SK-N-SH (cell line): ENCODE results near the gene USP15. TPM values are rescaled to one million over a fixed set of nuclear protein-coding genes. Genes with fewer than 3 reads are reported as not detected.

Experiments used
- CTCF ChIA-PET: fragments of 300-600, 350-600 bp; formaldehyde crosslinking; extraction: SDS; loops from one replicate; lab custom pipeline; 2021; lab: Yijun Ruan, JAX
- POLR2A ChIA-PET: fragments of 350-600 bp; sonication (Branson Sonifier 250); formaldehyde crosslinking; extraction: SDS; loops from one replicate; lab custom pipeline; 2020; ENCODE audit warnings: antibody characterized with exemption, inconsistent platforms; lab: Yijun Ruan, JAX
- DNase-seq: peaks from one replicate; pipeline ENCODE4 v3.0.0; 2012
- H2AFZ ChIP-seq: fragments of 200-600 bp; sonication (generic); 2 replicates; pipeline ENCODE4 v1.8.1; 2016; ENCODE audit warnings: antibody characterized with exemption, mild to moderate bottlenecking, low read depth
- H3F3A ChIP-seq: fragments of 200-600 bp; sonication (generic); replicated peaks from 2 replicates; pipeline ENCODE3; 2016; ENCODE audit warnings: antibody characterized with exemption, mild to moderate bottlenecking; ENCODE audit not compliant: insufficient read depth
- H3K27ac ChIP-seq, 2 experiments: fragments of 200-500 bp in 1 of 2; fragments of 200-600 bp in 1 of 2; sonication (Bioruptor generic) in 1 of 2; sonication (generic), shearing (Covaris generic) in 1 of 2; 2 replicates each; pipeline versions ENCODE4 v1.5.1 to v1.6.1; 2014 to 2016; ENCODE audit warnings: low read depth in 2 of 2, inconsistent platforms in 1 of 2, low read length in 1 of 2, mild to moderate bottlenecking in 1 of 2, mixed read lengths in 1 of 2
- H3K27me3 ChIP-seq: fragments of 200-600 bp; sonication (generic), shearing (Covaris generic); 2 replicates; pipeline ENCODE4 v1.6.1; 2016; ENCODE audit warnings: mixed run types; ENCODE audit not compliant: insufficient read depth
- H3K36me3 ChIP-seq, 2 experiments: fragments of 200-500 bp in 1 of 2; fragments of 200-600 bp in 1 of 2; sonication (Bioruptor generic) in 1 of 2; sonication (generic) in 1 of 2; replicated peaks in 1 of 2; 2 replicates each; pipeline versions ENCODE3 to v1.5.1; 2014 to 2016; ENCODE audit warnings: low read length in 1 of 2, mild to moderate bottlenecking in 1 of 2; ENCODE audit not compliant: insufficient read depth in 2 of 2, control insufficient read depth in 1 of 2
- H3K4me1 ChIP-seq, 2 experiments: fragments of 200-500 bp in 1 of 2; fragments of 200-600 bp in 1 of 2; sonication (Bioruptor generic) in 1 of 2; sonication (generic), shearing (Covaris generic) in 1 of 2; 2 replicates each; pipeline versions ENCODE4 v1.5.1 to v1.6.1; 2014 to 2016; ENCODE audit warnings: low read depth in 1 of 2, low read length in 1 of 2, mixed run types in 1 of 2; ENCODE audit not compliant: insufficient read depth in 2 of 2, control insufficient read depth in 1 of 2
- H3K4me2 ChIP-seq: fragments of 200-600 bp; sonication (generic), shearing (Covaris generic); 2 replicates; pipeline ENCODE4 v1.6.1; 2017; ENCODE audit warnings: mixed run types
- H3K4me3 ChIP-seq, 2 experiments: fragments of 200-500 bp in 1 of 2; fragments of 200-600 bp in 1 of 2; sonication (Bioruptor generic) in 1 of 2; sonication (generic), shearing (Covaris generic) in 1 of 2; 2 replicates each; pipeline versions ENCODE4 v1.5.1 to v1.8.1; 2014 to 2016; ENCODE audit warnings: low read depth in 2 of 2, inconsistent platforms in 1 of 2, low read length in 1 of 2, mild to moderate bottlenecking in 1 of 2, mixed read lengths in 1 of 2, moderate library complexity in 1 of 2
- H3K79me2 ChIP-seq: fragments of 200-600 bp; sonication (generic); 2 replicates; pipeline ENCODE4 v1.8.1; 2017; ENCODE audit warnings: mild to moderate bottlenecking; ENCODE audit not compliant: insufficient read depth
- H3K9ac ChIP-seq: fragments of 200-600 bp; sonication (generic); 2 replicates; pipeline ENCODE4 v1.6.1; 2017; ENCODE audit warnings: mixed run types
- H3K9me2 ChIP-seq: fragments of 200-600 bp; sonication (generic); 2 replicates; pipeline ENCODE4 v1.6.1; 2017; ENCODE audit warnings: mixed run types
- H3K9me3 ChIP-seq: fragments of 200-600 bp; sonication (generic); 2 replicates; pipeline ENCODE4 v1.6.1; 2017; ENCODE audit warnings: mixed run types, mild to moderate bottlenecking, moderate library complexity
- H4K20me1 ChIP-seq: fragments of 200-600 bp; sonication (generic); 2 replicates; pipeline ENCODE4 v1.6.1; 2017; ENCODE audit warnings: mild to moderate bottlenecking, mixed run types; ENCODE audit not compliant: insufficient read depth
- CHD2 ChIP-seq: fragments of 150-350 bp; IDR thresholded peaks from 2 replicates; pipeline ENCODE4 v1.6.1; 2018; ENCODE audit warnings: low read length; ENCODE audit not compliant: partially characterized antibody
- FOSL2 ChIP-seq: IDR thresholded peaks from 2 replicates; pipeline ENCODE4 v1.4.0; 2012; ENCODE audit warnings: low read depth, mild to moderate bottlenecking, moderate library complexity, borderline replicate concordance
- FOXM1 ChIP-seq: IDR thresholded peaks from 2 replicates; pipeline ENCODE4 v1.4.0; 2012; ENCODE audit warnings: low read depth, mild to moderate bottlenecking
- GABPA ChIP-seq: IDR thresholded peaks from 2 replicates; pipeline ENCODE4 v1.4.0; 2012; ENCODE audit warnings: low read depth, mild to moderate bottlenecking
- GATA2 ChIP-seq: sonication (generic); formaldehyde crosslinking; IDR thresholded peaks from 2 replicates; pipeline ENCODE4 v1.5.0; 2020; ENCODE audit warnings: mild to moderate bottlenecking, missing genetic modification reagents
- IRF3 ChIP-seq: fragments of 150-350 bp; IDR thresholded peaks from 2 replicates; pipeline ENCODE4 v1.6.1; 2016; ENCODE audit warnings: mild to moderate bottlenecking, low read depth, low read length
- JUND ChIP-seq: IDR thresholded peaks from 2 replicates; pipeline ENCODE4 v1.4.0; 2012
- MAX ChIP-seq: IDR thresholded peaks from 2 replicates; pipeline ENCODE4 v1.4.0; 2012; ENCODE audit warnings: low read depth
- MEF2A ChIP-seq: IDR thresholded peaks from 2 replicates; pipeline ENCODE4 v1.4.0; 2012; ENCODE audit warnings: low read depth, borderline replicate concordance
- NFIC ChIP-seq: IDR thresholded peaks from 2 replicates; pipeline ENCODE4 v1.4.0; 2012; ENCODE audit warnings: borderline replicate concordance
- PBX3 ChIP-seq: IDR thresholded peaks from 2 replicates; pipeline ENCODE4; 2012
- RAD21 ChIP-seq: IDR thresholded peaks from 2 replicates; pipeline ENCODE4 v1.6.1; 2012; ENCODE audit warnings: mild to moderate bottlenecking, low read length
- REST ChIP-seq: IDR thresholded peaks from 2 replicates; pipeline ENCODE4 v1.6.1; 2012; ENCODE audit warnings: mild to moderate bottlenecking, low read depth, low read length, moderate library complexity
- RFX5 ChIP-seq: IDR thresholded peaks from 2 replicates; pipeline ENCODE4 v1.6.1; 2012; ENCODE audit warnings: mild to moderate bottlenecking, improper control_type of control experiment, low read length
- RXRA ChIP-seq: IDR thresholded peaks from 2 replicates; pipeline ENCODE4 v1.4.0; 2012; ENCODE audit warnings: low read depth, mild to moderate bottlenecking, borderline replicate concordance
- TAF1 ChIP-seq: IDR thresholded peaks from 2 replicates; pipeline ENCODE4 v1.6.1; 2012; ENCODE audit warnings: low read depth, mild to moderate bottlenecking, low read length, moderate library complexity, borderline replicate concordance
- TCF12 ChIP-seq: IDR thresholded peaks from 2 replicates; pipeline ENCODE4 v1.4.0; 2012
- TEAD4 ChIP-seq: IDR thresholded peaks from 2 replicates; pipeline ENCODE4 v1.4.0; 2012; ENCODE audit warnings: mild to moderate bottlenecking, borderline replicate concordance; ENCODE audit not compliant: insufficient read depth
- USF2 ChIP-seq: fragments of 150-350 bp; IDR thresholded peaks from 2 replicates; pipeline ENCODE4 v1.6.1; 2017; ENCODE audit warnings: antibody characterized with exemption, low read length, low read depth, borderline replicate concordance
- ZBTB33 ChIP-seq: IDR thresholded peaks from 2 replicates; pipeline ENCODE4 v1.4.0; 2012; ENCODE audit warnings: low read depth, borderline replicate concordance
- WGBS: methylation state at CpG from one replicate; pipeline ENCODE4 v1.1.6; 2017; ENCODE audit warnings: low lambda C conversion rate; 5-methylcytosine and 5-hydroxymethylcytosine counted together
- polyA plus RNA-seq, 3 experiments: library from polyadenylated mRNA; depleted of rRNA; stranded (reverse); fragments of >200 nt; gene quantifications; 2 replicates each; pipeline ENCODE4 v1.2.3, GENCODE V29; 2012

The USP15 gene
- polyA plus RNA-seq, 1 of the 3 experiments (the other 2 are of a cell fraction), result 13.2 TPM

GRCh38 chr12:62301799-62302133 lies 41.6 kb downstream of the USP15 start:
- Histone ChIP-seq H3K4me3 (no peak overlapping the region), H3K4me2 (no peak overlapping the region), H3K9me3 (peaks cover 14% of the 10 kb centered on the region; the same call in 1 of the 2 replicates), H3K9ac (no peak overlapping the region), H3K36me3 (peaks cover 37 to 60% of the 10 kb centered on the region in 2 experiments), H3K9me2 (no peaks in the 10 kb centered on the region), H2AFZ (no peak overlapping the region), H3K27ac (no peak overlapping the region), H3K79me2 (peaks cover 17% of the 10 kb centered on the region; the same call in 1 of the 2 replicates), H3F3A (no peaks in the 10 kb centered on the region), H3K4me1 (no peaks in the 10 kb centered on the region), H4K20me1 (no peaks in the 10 kb centered on the region), H3K27me3 (no peaks in the 10 kb centered on the region)
- ChIA-PET POLR2A (no interaction called here), CTCF (no interaction called here)
- 90% methylated on average over 1 of the region's 1 CpG for WGBS
- TF ChIP-seq GABPA (no peak), IRF3 (no peak), JUND (no peak), NFIC (no peak), RAD21 (no peak), FOXM1 (no peak), TAF1 (no peak), PBX3 (no peak), FOSL2 (no peak)
- no peak for DNase-seq

GRCh38 chr12:62304560-62304959 lies 44.4 kb downstream of the USP15 start:
- H4K20me1 ChIP-seq, result no peaks in the 10 kb centered on the region
- 96% methylated on average over 3 of the region's 3 CpGs for WGBS
- ChIA-PET CTCF (no interaction called here), POLR2A (no interaction called here)
- H3K4me1 ChIP-seq, result no peaks in the 10 kb centered on the region
- H3K9me2 ChIP-seq, result no peaks in the 10 kb centered on the region
- H3K4me2 ChIP-seq, result no peak overlapping the region
- no peak overlapping the region for H3K9ac ChIP-seq
- peaks cover 42 to 66% of the 10 kb centered on the region in 2 experiments for H3K36me3 ChIP-seq
- H3K4me3 ChIP-seq, result no peak overlapping the region
- peaks cover 14% of the 10 kb centered on the region; the same call in 1 of the 2 replicates for H3K9me3 ChIP-seq
- H3K27ac ChIP-seq, result no peak overlapping the region
- no peak for DNase-seq
- H3K79me2 ChIP-seq, result peaks cover 17% of the 10 kb centered on the region; the same call in 1 of the 2 replicates
- H3F3A ChIP-seq, result no peaks in the 10 kb centered on the region
- no peak overlapping the region for H2AFZ ChIP-seq
- no peaks in the 10 kb centered on the region for H3K27me3 ChIP-seq
- TF ChIP-seq MEF2A (no peak), RFX5 (no peak), CHD2 (no peak), TEAD4 (no peak), GATA2 (no peak), ZBTB33 (no peak), MAX (no peak), NFIC (no peak), REST (no peak), TCF12 (no peak), RXRA (no peak), FOXM1 (no peak), USF2 (no peak)
